OCI-M2 (cell line): ENCODE measurements around the gene SPATS2.
"Not testable (repeated sequence)": the region's sequence is repeated elsewhere in the genome, so short reads cannot be mapped to it uniquely, and the experiment has no call there.

Experiments
- DNase-seq: peaks from one replicate; lab custom pipeline; 2025; ENCODE audit not compliant: unreplicated experiment; lab: John Stamatoyannopoulos, UW

SPATS2 gene

GRCh38 chr12:49403971-49404450 lies 36.7 kb downstream of the SPATS2 start:
- no peak for DNase-seq

DNA sequence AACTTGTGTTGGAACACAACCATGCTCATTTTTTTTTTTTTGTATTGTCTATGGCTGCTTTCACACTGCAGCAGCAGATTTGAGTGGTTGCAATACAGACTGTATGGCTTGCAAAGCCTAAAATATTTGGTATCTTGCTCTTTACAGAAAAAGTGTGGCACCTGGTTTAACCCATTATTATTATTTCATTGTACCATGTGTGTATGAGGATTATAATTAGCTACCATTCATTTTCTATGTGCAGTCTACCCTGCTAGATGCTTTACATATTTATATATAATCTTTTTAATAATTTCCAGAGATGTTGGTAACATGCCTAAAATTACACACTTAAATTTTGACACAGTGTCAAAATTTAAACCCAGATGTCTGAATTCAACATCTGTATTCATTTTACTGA lies 37.7 kb downstream of the SPATS2 start:
- no peak for DNase-seq

GRCh38 chr12:49410818-49411217 lies 43.6 kb downstream of the SPATS2 start:
- DNase-seq = no peak

- DNase-seq = no peak
Measured at GRCh38 chr12:49413010-49413409, 45.7 kb downstream of the SPATS2 start.

GRCh38 chr12:49413796-49414195 lies 46.5 kb downstream of the SPATS2 start:
- DNase-seq = no peak

DNA sequence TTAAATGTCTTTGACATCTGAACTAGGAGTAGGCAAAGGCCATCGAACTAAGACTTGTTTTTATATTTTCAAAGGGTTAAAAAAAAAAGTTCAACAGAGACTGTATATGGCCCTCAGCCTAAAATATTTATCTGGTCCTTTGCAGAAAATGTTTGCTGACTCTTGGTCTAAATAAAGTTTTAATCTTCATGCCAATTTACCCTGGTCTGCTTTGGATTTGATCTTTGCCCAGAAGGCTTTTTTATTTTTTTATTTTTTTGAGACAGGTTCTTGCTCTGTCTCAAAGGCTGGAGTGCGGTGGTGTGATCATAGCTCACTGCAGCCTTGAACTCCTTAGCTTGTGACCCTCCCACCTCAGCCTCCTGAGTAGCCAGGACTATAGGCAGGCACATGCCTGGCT lies 47.1 kb downstream of the SPATS2 start:
- no peak for DNase-seq

DNA sequence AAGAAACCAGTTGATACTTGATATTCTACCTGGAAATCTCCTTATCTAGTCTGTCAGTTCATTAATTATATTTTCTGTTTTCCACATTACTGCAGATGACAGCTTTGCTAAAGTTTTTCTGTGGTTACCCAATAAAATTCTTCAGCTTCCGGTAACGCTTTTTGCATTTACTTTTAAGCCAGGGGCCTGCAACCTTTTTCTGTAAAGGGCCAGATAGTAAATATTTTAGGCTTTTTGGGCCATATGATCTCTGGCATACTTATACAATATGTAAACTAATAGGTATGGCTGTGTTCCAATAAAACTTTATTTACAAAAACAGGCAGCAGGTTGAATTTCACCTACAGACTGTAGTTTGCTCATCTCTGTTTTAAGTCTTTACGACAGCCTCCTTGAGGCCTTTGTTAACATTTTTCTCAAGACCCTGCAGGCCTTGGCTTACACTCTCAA lies 48.3 kb downstream of the SPATS2 start:
- DNase-seq = no peak

- no peak for DNase-seq
Measured at GRCh38 chr12:49416892-49417291, 49.6 kb downstream of the SPATS2 start.

- DNase-seq = no peak
Measured at GRCh38 chr12:49417558-49417957, 50.3 kb downstream of the SPATS2 start.

DNA sequence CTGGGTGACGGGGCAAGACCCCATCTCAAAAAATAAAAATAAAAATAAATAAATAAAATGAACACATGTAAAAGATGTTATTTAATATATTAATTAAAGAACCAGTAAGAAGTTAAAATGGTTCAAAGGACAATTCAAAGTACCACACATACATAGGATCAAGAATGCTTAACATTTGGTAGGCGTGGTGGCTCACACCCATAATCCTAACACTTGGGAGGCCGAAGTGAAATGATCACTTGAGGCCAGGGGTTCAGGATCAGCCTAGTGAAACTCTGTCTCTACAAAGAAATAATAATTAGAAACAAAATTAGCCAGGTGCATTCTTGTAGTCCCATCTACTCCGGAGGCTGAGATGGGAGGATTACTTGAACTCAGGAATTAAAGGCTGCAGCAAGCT lies 53.3 kb downstream of the SPATS2 start:
- no peak for DNase-seq

DNA sequence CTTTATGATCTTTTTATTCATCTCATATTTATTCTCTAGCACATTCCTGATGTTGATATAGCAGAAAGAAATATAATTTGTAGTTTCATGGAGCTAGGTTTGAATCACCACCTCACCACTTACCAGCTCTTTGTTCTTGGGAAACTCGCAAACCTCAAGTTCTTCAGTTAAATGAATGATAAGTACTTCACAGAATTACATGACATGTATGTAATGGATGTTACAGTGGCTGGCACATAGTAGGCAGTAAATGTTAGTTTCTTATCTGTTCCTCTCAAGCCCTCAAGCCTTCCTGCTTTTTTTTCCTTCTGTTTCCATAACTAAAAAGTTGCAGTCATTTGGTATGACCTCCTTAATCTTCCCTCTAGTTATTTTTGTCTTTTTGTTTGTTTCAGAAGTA lies 54.9 kb downstream of the SPATS2 start:
- DNase-seq = no peak

DNA sequence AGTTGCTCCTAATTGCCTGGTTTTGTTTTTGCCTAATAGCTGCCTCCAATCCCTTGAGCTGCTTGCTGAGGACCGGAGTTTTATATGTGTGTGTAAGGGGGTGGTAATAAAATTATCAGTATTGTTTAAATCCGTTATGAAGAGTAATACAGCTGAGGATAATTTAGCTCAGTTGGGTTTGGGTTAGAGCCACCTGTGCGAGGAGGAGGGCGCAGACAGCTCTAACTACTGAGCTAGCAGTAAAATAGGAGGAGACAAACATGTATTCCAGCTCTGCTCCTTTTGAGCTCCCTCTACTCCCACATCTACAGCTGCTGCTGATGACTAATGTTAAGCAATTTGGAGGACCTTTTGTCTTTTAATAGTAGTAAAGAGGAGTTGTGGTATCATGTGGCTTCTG lies 61.5 kb downstream of the SPATS2 start:
- DNase-seq = no peak

DNA sequence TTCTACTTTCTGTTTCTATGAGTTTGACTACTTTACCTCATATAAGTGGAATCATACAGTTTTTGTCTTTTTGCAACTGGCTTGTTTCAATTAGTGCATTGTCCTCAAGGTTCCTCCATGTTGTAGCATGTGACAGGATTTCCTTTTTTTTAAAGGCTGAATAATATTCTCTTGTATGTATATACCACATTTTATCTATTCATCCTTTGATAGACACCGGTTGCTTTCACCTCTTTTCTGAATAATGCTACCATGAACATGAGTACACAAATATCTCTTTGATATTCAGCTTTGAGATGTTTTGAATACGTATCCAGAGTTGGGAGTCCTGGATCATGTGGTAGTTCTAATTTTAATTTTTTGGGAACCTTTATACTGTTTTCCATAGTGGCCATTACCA lies 65.4 kb downstream of the SPATS2 start:
- no peak for DNase-seq

DNA sequence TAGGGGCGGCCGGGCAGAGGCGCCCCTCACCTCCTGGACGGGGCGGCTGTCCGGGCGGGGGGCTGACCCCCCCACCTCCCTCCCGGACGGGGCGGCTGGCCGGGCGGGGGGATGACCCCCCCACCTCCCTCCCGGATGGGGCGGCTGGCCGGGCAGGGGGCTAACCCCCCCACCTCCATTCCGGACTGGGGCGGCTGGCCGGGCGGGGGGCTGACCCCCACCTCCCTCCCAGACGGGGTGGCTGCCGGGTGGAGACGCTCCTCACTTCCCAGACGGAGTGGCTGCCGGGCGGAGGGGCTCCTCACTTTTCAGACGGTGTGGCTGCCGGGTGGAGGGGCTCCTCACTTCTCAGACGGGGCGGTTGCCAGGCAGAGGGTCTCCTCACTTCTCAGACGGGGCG lies 69.5 kb downstream of the SPATS2 start:
- DNase-seq = not testable (repeated sequence)

DNA sequence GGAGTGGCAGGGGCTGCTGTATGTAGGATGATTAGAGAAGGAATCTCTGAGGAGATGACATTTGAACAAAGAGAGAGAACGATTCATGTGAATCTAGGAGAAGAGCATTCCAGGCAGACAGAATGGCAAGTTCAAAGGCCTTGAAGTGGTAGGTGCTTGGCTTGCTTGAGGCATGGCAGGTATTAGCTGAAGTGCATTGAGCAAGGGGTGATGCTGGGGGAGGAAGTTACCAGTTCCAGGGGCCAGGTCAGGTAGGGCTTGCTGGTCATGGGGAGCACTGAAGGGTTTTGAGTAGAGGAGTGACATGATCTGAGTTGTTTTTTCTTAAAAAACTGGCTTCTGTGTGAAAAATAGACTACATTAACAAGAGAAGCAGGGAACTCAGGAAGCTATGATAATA lies 71.8 kb downstream of the SPATS2 start:
- DNase-seq = no peak

DNA sequence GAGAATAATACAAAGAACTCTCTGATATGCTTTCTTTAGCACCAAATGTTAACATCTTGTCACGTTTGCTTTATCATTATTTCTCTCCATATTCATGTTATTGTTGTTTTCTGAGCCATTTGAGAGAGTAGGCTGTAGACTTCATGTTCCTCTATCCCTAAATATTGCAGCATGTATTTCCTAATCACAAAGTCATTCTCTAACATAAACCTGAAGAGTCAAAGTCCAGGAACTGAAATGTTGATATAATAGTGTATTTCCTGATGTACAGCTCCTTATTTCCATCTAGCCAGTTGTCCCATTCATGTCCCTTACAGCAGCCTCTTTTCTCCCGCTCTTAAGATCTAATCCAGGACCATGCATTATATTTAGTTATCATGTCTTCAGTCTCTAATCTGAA lies 72.8 kb downstream of the SPATS2 start:
- DNase-seq = no peak

- DNase-seq = no peak
Measured at GRCh38 chr12:49442915-49443314, 75.7 kb downstream of the SPATS2 start.

DNA sequence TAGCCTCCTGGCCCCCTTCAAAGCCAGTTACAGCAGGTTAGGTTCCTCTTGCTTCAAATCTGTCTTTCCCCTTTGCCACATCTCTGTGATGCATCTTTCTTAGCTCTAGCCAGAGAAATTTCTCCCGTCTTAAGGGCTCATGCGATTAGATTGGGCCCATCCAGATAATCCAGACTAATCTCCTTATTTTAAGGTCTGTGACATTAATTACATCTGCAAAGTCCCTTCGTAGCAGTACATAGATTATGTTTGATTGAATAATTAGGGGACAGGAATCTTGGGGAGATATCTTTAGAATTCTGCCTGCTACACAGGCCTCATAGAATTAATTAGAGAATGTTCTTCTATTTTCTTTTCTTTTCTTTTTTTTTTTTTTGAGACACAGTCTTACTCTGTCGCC lies 79.3 kb downstream of the SPATS2 start:
- no peak for DNase-seq

- no peak for DNase-seq
Measured at GRCh38 chr12:49448858-49449257, 81.6 kb downstream of the SPATS2 start.

DNA sequence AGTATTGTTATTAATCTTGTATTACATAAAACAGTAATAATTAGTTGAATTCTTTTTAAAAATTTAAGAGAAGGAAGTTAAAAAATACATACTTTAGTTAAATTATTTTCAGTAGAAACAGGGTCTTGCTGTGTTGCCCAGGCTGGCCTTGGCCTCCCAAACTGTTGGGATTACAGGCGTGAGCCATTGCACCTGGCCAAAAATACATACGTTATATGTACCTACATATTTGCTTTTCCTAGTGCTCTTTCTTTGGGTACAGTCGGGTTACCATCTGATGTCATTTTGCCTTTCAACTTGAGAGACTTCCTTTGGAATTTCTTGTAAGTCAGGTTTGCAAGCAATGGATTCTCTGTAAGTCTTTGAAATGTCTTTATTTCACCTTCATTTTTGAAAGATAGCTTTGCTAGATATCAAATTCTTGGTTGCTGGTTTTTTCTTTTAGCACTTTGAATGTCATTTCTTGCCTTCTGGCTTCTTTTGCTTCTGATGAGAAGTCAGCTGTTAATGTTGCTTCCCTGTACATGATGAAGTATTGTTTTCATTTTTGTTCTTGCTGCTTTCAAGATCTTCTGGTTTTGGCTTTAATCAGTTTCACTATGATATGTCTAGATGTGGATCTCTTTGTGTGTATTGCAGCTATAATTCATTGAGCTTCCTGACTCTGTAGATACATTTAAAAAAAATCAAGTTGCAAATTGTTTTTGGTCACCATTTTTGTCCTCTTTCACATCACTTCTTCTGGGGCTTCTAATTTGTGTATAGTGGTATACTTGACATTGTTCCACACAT lies 84.4 kb downstream of the SPATS2 start:
- no peak for DNase-seq

DNA sequence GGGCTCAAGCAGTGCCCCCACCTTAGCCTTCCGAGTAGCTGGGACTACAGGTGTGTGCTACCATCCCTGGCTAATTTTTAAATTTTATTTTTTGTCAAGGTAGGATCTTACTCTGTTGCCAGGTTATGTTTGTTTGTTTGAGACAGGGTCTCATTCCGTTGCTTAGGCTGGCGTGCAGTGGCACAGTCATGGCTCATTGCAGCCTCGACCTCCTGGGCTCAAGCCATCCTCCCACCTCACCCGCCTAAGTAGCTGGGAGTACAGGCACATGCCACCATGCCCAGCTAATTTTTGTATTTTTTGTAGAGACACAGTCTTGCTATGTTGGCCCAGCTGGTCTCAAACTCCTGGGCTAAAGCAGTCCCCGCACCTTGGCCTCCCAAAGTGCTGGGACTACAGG lies 88.2 kb downstream of the SPATS2 start:
- DNase-seq = no peak

- DNase-seq = no peak
Measured at GRCh38 chr12:49456131-49456679, 88.9 kb downstream of the SPATS2 start.

DNA sequence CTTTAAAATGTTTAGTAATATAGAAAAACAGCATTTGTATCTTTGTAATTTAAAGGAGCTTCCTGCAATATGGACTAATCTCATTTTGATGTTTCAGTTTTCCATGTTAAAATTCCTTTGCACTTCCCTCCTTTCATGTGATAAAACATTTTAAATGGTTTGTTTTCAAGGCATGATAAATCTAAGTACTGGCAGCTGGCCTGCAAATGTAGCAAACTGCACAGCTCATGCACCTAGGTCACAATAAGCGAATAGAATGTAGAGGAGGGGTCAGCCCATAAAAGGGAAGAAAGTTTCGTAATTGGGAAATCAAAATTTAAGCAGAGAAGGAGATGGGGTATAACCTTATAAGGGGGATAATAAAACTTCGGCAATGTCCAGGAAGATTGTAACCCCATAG lies 91.6 kb downstream of the SPATS2 start:
- no peak for DNase-seq
